Chondrocyte (in vitro differentiated cells): ENCODE measurements around the gene STK4. TPM values are rescaled to one million over a fixed set of nuclear protein-coding genes. Genes with fewer than 3 reads are reported as not detected.

Experiments
- DNase-seq: peaks from one replicate; pipeline ENCODE4 v3.0.0; 2021; ENCODE audit warnings: mixed read lengths, low spot score
- H3K27ac Mint-ChIP-seq: one replicate; pipeline ENCODE4 v1.8.0; 2021; ENCODE audit warnings: mild to moderate bottlenecking, moderate library complexity, mixed read lengths; ENCODE audit not compliant: unreplicated experiment
- H3K27me3 Mint-ChIP-seq: 2 replicates; pipeline ENCODE4 v1.8.0; 2021; ENCODE audit warnings: low read depth, mixed read lengths
- H3K36me3 Mint-ChIP-seq: 2 replicates; pipeline ENCODE4 v1.8.0; 2021; ENCODE audit warnings: low read depth, mixed read lengths
- H3K4me1 Mint-ChIP-seq: 2 replicates; pipeline ENCODE4 v1.8.0; 2021; ENCODE audit warnings: low read depth, mild to moderate bottlenecking, mixed read lengths
- H3K4me3 Mint-ChIP-seq: one replicate; pipeline ENCODE4 v1.8.0; 2021; ENCODE audit warnings: mild to moderate bottlenecking, moderate library complexity, mixed read lengths; ENCODE audit not compliant: unreplicated experiment
- H3K9me3 Mint-ChIP-seq: 2 replicates; pipeline ENCODE4 v1.8.0; 2021; ENCODE audit warnings: low read depth, mixed read lengths
- CTCF ChIP-seq: fragments of 200-600 bp; sonication (generic); IDR thresholded peaks from 2 replicates; pipeline ENCODE4 v1.5.0; 2021; ENCODE audit warnings: antibody characterized with exemption, mild to moderate bottlenecking, moderate library complexity
- total RNA-seq: library from RNA; stranded (reverse); gene quantifications from 3 replicates; pipeline ENCODE4 v1.2.1, GENCODE V29; 2021

The STK4 gene
- total RNA-seq, 1 donor from 2014 or later: 23.4 TPM

- Mint-ChIP-seq H3K36me3 (peaks cover 1% of the 10 kb centered on the region), H3K4me1 (peaks cover 28% of the 10 kb centered on the region), H3K9me3 (no peaks in the 10 kb centered on the region), H3K27me3 (peaks cover 4% of the 10 kb centered on the region), H3K4me3 (no peak overlapping the region), H3K27ac (no peak overlapping the region)
- DNase-seq: no peak
- no peak for TF ChIP-seq CTCF
These were observed 127.9 kb downstream of the STK4 start for GRCh38 chr20:45094201-45094600.

DNA sequence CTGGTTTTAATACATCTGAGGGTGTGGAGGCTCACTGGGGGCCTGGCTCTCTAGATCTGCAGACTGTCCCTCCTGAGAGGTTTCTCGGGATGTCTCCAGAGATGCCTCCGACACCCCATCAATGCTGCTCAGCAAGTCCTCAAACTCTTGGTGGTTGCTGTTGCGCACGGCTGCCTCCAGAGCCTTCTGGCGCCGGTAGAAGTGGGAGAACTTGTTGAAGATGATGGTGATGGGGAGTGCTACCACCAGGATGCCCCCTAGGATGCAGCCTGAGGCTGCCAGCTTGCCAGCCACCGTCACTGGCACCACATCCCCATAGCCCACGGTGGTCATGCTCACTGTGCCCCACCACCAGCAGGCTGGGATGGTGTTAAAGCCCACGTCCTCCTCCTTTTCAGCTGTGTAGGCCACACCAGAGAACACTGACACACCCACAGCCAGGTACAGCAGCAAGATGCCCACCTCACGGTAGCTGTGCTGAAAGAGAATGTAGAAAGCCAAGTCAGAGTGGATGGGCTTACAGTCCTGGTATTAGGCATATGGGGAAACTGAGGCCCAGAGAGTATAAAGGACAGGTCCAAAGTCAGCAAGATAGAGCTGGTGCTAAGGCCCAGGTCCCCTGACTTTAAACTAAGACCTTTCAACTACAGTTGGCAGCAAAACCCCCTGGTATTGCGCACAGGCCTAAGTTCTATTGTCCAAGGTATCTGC, 128.7 kb downstream of the STK4 start:
- no peak for DNase-seq
- Mint-ChIP-seq H3K27me3 (peaks cover 4% of the 10 kb centered on the region), H3K4me3 (no peak overlapping the region)

DNA sequence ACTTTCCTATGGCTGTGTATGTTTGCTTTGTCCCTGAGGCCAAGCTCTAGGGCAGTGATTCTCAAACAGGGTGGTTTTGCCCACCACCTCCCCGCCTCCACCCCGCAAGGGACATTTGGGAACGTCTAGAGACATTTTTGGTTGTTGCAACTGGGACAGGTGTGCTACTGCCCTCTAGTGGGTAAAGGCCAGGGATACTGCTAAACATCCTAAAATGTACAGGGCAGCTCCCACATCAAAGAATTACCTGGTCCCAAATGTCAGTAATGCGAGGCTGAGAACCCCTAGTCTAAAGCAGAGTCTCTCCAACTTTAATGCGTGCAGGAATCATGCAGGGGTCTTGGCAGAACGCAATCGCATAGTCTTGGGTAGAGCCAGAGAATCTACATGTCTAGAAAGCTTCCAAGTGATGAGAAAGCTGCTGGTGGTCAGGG, 129.5 kb downstream of the STK4 start:
- Mint-ChIP-seq H3K36me3 (peaks cover 1% of the 10 kb centered on the region), H3K4me1 (peaks cover 20% of the 10 kb centered on the region), H3K27me3 (peaks cover 4% of the 10 kb centered on the region), H3K4me3 (no peak overlapping the region), H3K27ac (no peak overlapping the region), H3K9me3 (no peaks in the 10 kb centered on the region)
- DNase-seq: no peak
- TF ChIP-seq CTCF: peak; percentile 91

More for the DNA sequence above, 128.7 kb downstream of the STK4 start:
- H3K9me3 Mint-ChIP-seq: no peaks in the 10 kb centered on the region
- TF ChIP-seq CTCF: no peak
- peaks cover 27% of the 10 kb centered on the region for H3K4me1 Mint-ChIP-seq
- H3K27ac Mint-ChIP-seq: no peak overlapping the region
- peaks cover 1% of the 10 kb centered on the region for H3K36me3 Mint-ChIP-seq

- Mint-ChIP-seq H3K9me3 (no peaks in the 10 kb centered on the region), H3K4me1 (peaks cover 21% of the 10 kb centered on the region), H3K4me3 (no peak overlapping the region), H3K36me3 (peaks cover 1% of the 10 kb centered on the region), H3K27ac (no peak overlapping the region), H3K27me3 (peaks cover 4% of the 10 kb centered on the region)
- no peak for DNase-seq
- TF ChIP-seq CTCF: no peak
These were observed 130.5 kb downstream of the STK4 start for GRCh38 chr20:45096781-45097180.

GRCh38 chr20:45097485-45098102, 131.3 kb downstream of the STK4 start:
- DNase-seq: no peak
- no peak for TF ChIP-seq CTCF
- Mint-ChIP-seq H3K4me3 (no peak overlapping the region), H3K27me3 (peaks cover 4% of the 10 kb centered on the region), H3K9me3 (no peaks in the 10 kb centered on the region), H3K4me1 (peaks cover 20% of the 10 kb centered on the region), H3K36me3 (peaks cover 1% of the 10 kb centered on the region), H3K27ac (no peak overlapping the region)
